CMK (cell line): ENCODE results near the gene CCDC12.

Source experiments
- DNase-seq: peaks from one replicate; pipeline ENCODE4 v3.0.0-alpha.2; 2010; ENCODE audit warnings: low read depth

CCDC12 gene

GRCh38 chr3:46955801-46956259 is 20.7 kb downstream of the CCDC12 start:
- DNase-seq: no peak

GRCh38 chr3:46955157-46955556 is 21.4 kb downstream of the CCDC12 start:
- no peak for DNase-seq

- DNase-seq: no peak
Measured at GRCh38 chr3:46954178-46954577, 22.4 kb downstream of the CCDC12 start.

GRCh38 chr3:46953234-46954010 is 23.1 kb downstream of the CCDC12 start:
- DNase-seq: no peak

GRCh38 chr3:46952813-46953212 is 23.7 kb downstream of the CCDC12 start:
- DNase-seq: no peak

GRCh38 chr3:46950650-46951241 is 25.8 kb downstream of the CCDC12 start:
- no peak for DNase-seq

GRCh38 chr3:46950177-46950576 is 26.4 kb downstream of the CCDC12 start:
- DNase-seq: no peak

GRCh38 chr3:46948830-46949671 is 27.5 kb downstream of the CCDC12 start:
- DNase-seq: no peak

GRCh38 chr3:46947981-46948791 is 28.4 kb downstream of the CCDC12 start:
- peak; percentile 58 for DNase-seq

GRCh38 chr3:46947546-46947901 is 29.0 kb downstream of the CCDC12 start:
- no peak for DNase-seq

GRCh38 chr3:46946856-46947545 is 29.5 kb downstream of the CCDC12 start:
- no peak for DNase-seq

GRCh38 chr3:46946416-46946815 is 30.1 kb downstream of the CCDC12 start:
- no peak for DNase-seq

- no peak for DNase-seq
Measured at GRCh38 chr3:46944191-46944590, 32.4 kb downstream of the CCDC12 start.

GRCh38 chr3:46943237-46944187 is 33.0 kb downstream of the CCDC12 start:
- no peak for DNase-seq

GRCh38 chr3:46942481-46943236 is 33.9 kb downstream of the CCDC12 start:
- no peak for DNase-seq

- DNase-seq: no peak
Measured at GRCh38 chr3:46942076-46942475, 34.5 kb downstream of the CCDC12 start.

- DNase-seq: no peak
Measured at GRCh38 chr3:46939578-46940445, 36.7 kb downstream of the CCDC12 start.

- no peak for DNase-seq
Measured at GRCh38 chr3:46938118-46938517, 38.4 kb downstream of the CCDC12 start.
